GM12864 (cell line): ENCODE data around the gene RILPL1.

Experiments
- DNase-seq: peaks from one replicate; pipeline ENCODE4 v3.0.0-alpha.2; 2011; ENCODE audit warnings: low read depth
- H3K4me3 ChIP-seq: 2 replicates; pipeline ENCODE4 v1.5.1; 2011; ENCODE audit warnings: mild to moderate bottlenecking, low read depth, low read length, control low read depth
- CTCF ChIP-seq: IDR thresholded peaks from 2 replicates; pipeline ENCODE4 v1.5.1; 2011; ENCODE audit warnings: low read depth, mild to moderate bottlenecking, moderate library complexity, low read length, control low read depth, inconsistent platforms; ENCODE audit errors: missing control alignments

Gene RILPL1

DNA sequence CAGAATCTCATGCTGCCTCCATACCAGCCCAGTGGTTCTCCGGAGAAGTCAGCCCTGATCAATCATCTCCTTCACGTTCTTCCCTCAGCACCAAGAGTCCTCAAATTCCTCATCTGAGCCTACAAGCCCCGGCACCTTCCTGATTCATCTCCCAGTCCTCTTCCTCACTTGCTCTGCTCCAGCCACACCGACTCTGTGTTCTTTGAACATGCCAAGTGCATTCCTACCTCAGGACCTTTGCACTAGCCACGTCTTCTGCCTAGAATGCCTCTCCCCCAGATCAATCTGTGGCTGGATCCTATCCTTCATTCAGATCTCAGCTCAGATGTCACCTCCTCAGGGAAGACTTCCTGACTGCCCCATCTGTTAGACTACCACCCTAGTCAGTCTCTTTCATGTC, 4.7 kb downstream of the RILPL1 start:
- TF ChIP-seq CTCF = no peak
- no peak for DNase-seq
- H3K4me3 ChIP-seq = no peak overlapping the region

GRCh38 chr12:123526542-123527080, 6.9 kb downstream of the RILPL1 start:
- DNase-seq = no peak
- H3K4me3 ChIP-seq = no peak overlapping the region
- no peak for TF ChIP-seq CTCF

- no peak for DNase-seq
- H3K4me3 ChIP-seq = no peak overlapping the region
- no peak for TF ChIP-seq CTCF
Measured at GRCh38 chr12:123524378-123524777, 9.1 kb downstream of the RILPL1 start.

DNA sequence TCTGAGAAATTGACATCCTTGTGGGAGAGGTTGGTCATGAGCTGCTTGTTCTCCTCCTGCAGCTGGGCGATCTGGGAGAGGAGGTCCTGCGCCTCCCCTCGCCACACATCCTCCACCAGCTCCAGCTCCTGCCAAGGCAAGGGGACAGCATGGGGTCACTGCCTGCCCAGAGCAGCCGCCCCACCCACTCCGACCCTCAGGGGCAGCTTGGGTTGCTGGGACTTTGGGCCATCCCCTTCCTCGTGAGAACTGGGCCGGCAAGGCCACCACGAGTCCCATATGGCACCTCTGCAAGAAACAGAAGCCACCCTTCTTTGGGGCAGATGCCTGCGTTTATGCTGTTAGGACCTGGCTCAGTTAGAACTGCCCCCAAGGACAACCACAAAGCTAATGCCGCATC, 10.0 kb downstream of the RILPL1 start:
- TF ChIP-seq CTCF = no peak

GRCh38 chr12:123522164-123522563, 11.4 kb downstream of the RILPL1 start:
- TF ChIP-seq CTCF = no peak
- no peak overlapping the region for H3K4me3 ChIP-seq

More for the DNA sequence above, 10.0 kb downstream of the RILPL1 start:
- H3K4me3 ChIP-seq = no peak overlapping the region
- no peak for DNase-seq

DNA sequence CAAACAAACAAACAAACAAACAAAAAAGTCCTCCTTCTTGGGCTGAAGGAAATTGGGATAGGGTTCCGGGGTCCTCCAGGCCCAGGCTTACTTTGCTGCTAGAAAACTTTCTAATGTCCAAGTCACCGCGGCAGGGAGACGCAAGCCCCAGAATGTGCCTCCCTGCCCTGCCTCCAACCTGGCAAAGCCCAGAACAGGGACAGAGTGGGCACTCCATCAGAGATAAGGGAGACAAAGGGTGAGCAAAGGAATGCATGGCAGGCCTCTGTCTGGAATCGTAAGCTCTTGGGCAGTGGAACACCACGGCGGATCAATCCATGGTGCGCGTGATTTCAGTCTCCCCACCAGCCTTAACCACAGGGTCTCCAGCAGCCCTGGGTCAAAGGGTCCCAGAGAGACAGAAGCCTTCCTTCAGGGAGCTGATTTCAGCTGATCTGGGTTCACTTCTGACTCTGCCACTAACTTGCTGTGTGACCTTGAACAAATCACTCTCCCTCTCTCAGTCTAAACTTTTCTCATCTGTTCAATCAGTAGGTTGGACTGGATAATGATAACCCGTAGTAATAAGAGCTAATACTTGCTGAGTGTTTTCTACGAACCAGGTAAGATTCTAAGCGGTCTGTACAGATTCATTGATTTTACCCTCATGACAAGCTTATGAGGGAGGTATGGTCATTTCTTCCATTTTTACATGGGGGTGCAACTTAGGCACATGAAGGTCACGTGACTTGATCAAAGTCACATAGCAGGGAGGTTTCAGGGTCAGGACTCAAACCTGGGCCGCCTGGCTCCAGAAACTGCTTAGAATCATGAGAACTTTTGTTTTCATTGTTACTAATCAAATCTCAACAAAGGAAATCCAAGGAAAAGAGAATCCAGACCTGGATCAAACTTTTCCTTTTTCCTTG, 12.7 kb downstream of the RILPL1 start:
- DNase-seq = no peak
- TF ChIP-seq CTCF = no peak

More at GRCh38 chr12:123522164-123522563, 11.4 kb downstream of the RILPL1 start:
- DNase-seq = no peak

More for the DNA sequence above, 12.7 kb downstream of the RILPL1 start:
- no peak overlapping the region for H3K4me3 ChIP-seq
